T-cell (primary cell): ENCODE results near the gene AKIRIN2. TPM values are rescaled to one million over a fixed set of nuclear protein-coding genes. Genes with fewer than 3 reads are reported as not detected.

Source experiments
- ATAC-seq, 4 experiments: fragments of 200-7000 bp in 3 of 4; fragments of 150-1000 bp in 1 of 4; cut with Tn5 transposase; replicated peaks in 1 of 4; 1 replicate in 3 of 4; 2 replicates in 1 of 4; pipeline ENCODE4 v1.10.0; 2021; ENCODE audit warnings: moderate library complexity in 3 of 4, mild to moderate bottlenecking in 2 of 4, moderate number of reproducible peaks in 1 of 4
- CTCF ChIA-PET, 2 donors: fragments of 300-600 bp; sonication (Branson Sonifier 250); formaldehyde crosslinking; loops; one replicate each; lab custom pipeline; 2022; ENCODE audit warnings: antibody characterized with exemption in 2 of 2; lab: Charles Lee
- POLR2A ChIA-PET, 2 donors: fragments of 300-600 bp; sonication (Branson Sonifier 250); formaldehyde crosslinking; loops; one replicate each; lab custom pipeline; 2022; ENCODE audit warnings: antibody characterized with exemption in 2 of 2; lab: Charles Lee
- DNase-seq, 35 experiments: peaks; one replicate each; pipeline versions ENCODE4 v3.0.0 to v3.0.0-alpha.2; 2013 to 2023
- H3K27ac ChIP-seq: one replicate; pipeline ENCODE4 v1.5.1; 2013; ENCODE audit warnings: low read length
- H3K27me3 ChIP-seq, 2 experiments: replicated peaks in 1 of 2; 1 replicate in 1 of 2; 2 replicates in 1 of 2; pipeline versions ENCODE4 v1.6.1 to v1.7.0; 2013; ENCODE audit warnings: low read length in 1 of 2, mixed read lengths in 1 of 2; ENCODE audit not compliant: control insufficient read depth in 2 of 2, insufficient read depth in 2 of 2; ENCODE audit errors: extremely low read depth in 1 of 2
- H3K36me3 ChIP-seq, 2 donors: 1 replicate in 1 of 2; 2 replicates in 1 of 2; pipeline versions ENCODE4 v1.6.1 to v1.7.0; 2013; ENCODE audit warnings: low read length in 1 of 2; ENCODE audit not compliant: control insufficient read depth in 2 of 2, insufficient read depth in 1 of 2; ENCODE audit errors: extremely low read depth in 1 of 2
- H3K4me1 ChIP-seq, 2 experiments: 1 replicate in 1 of 2; 2 replicates in 1 of 2; pipeline versions ENCODE4 v1.6.1 to v1.7.0; 2013; ENCODE audit warnings: low read length in 2 of 2, mixed read lengths in 1 of 2; ENCODE audit not compliant: insufficient read depth in 2 of 2, control insufficient read depth in 1 of 2; ENCODE audit errors: extremely low read depth in 1 of 2
- H3K4me3 ChIP-seq, 2 donors: 1 replicate in 1 of 2; 2 replicates in 1 of 2; pipeline versions ENCODE4 v1.5.1 to v1.7.0; 2013; ENCODE audit warnings: mild to moderate bottlenecking in 2 of 2, low read length in 1 of 2, moderate library complexity in 1 of 2; ENCODE audit not compliant: control insufficient read depth in 1 of 2; ENCODE audit errors: extremely low read depth in 1 of 2
- H3K9me3 ChIP-seq: 2 replicates; pipeline ENCODE4 v1.7.0; 2013
- H3K27ac Mint-ChIP-seq, 2 donors: one replicate each; pipeline ENCODE4 v1.8.0; 2020 to 2021; ENCODE audit warnings: mild to moderate bottlenecking in 2 of 2, mixed read lengths in 2 of 2
- H3K27me3 Mint-ChIP-seq, 2 donors: one replicate each; pipeline ENCODE4 v1.8.0; 2021 to 2022; ENCODE audit warnings: mixed read lengths in 2 of 2
- H3K36me3 Mint-ChIP-seq: one replicate; pipeline ENCODE4 v1.8.0; 2021; ENCODE audit warnings: mixed read lengths
- H3K4me1 Mint-ChIP-seq, 3 donors: one replicate each; pipeline ENCODE4 v1.8.0; 2020 to 2022; ENCODE audit warnings: mixed read lengths in 3 of 3, mild to moderate bottlenecking in 1 of 3
- H3K4me3 Mint-ChIP-seq, 3 donors: one replicate each; pipeline ENCODE4 v1.8.0; 2020 to 2022; ENCODE audit warnings: mild to moderate bottlenecking in 3 of 3, mixed read lengths in 3 of 3, moderate library complexity in 3 of 3
- H3K9me3 Mint-ChIP-seq, 3 donors: one replicate each; pipeline ENCODE4 v1.8.0; 2020 to 2022; ENCODE audit warnings: mixed read lengths in 3 of 3
- WGBS: methylation state at CpG from one replicate; pipeline ENCODE4 v1.1.5; 2013; ENCODE audit warnings: missing lambda C conversion rate; ENCODE audit not compliant: insufficient coverage; 5-methylcytosine and 5-hydroxymethylcytosine counted together
- total RNA-seq, 35 experiments: library from RNA in 6 of 35; stranded (reverse) in 6 of 35; fragments of 120-200 nt in 1 of 35; gene quantifications; one replicate each; pipeline versions ENCODE4 v1.2.1 to v1.2.4 and lab custom pipeline; 2013 to 2026

AKIRIN2 gene
- total RNA-seq, 5 donors from 2014 or later (not counting 1 experiment from before 2014, with no cell fraction given), result 52.5 to 81.9 (median 66.0) TPM

GRCh38 chr6:87741001-87741650, 39.1 kb upstream of the AKIRIN2 start:
- peak overlapping the region; percentile 3 to 11 for H3K27ac Mint-ChIP-seq
- Histone ChIP-seq H3K4me1 (peaks cover 0 to 23% of the 10 kb centered on the region in 2 experiments), H3K27me3 (no peaks in the 10 kb centered on the region), H3K27ac (no peak overlapping the region), H3K36me3 (no peaks in the 10 kb centered on the region), H3K9me3 (no peaks in the 10 kb centered on the region), H3K4me3 (no peak overlapping the region)
- ATAC-seq (no peak), DNase-seq (no peak)
- POLR2A ChIA-PET, result interaction anchor here in 1 of 2 donors (0.6 kb wide), 1 partner anchor 8 kb away, joined by 5 read pairs; no protein-coding TSS in a partner anchor
- CTCF ChIA-PET, result interaction anchor here (0.6 to 0.7 kb wide), 2 partner anchors 9 to 91 kb away, joined by 3 read pairs; no protein-coding TSS in a partner anchor
- no peaks in the 10 kb centered on the region for H3K27me3 Mint-ChIP-seq
- 100% methylated on average over 1 of the region's 9 CpGs for WGBS
- peaks cover 22 to 50% (median 40%) of the 10 kb centered on the region in 3 donors for H3K4me1 Mint-ChIP-seq
- H3K9me3 Mint-ChIP-seq, result peaks cover 0 to 5% (median 0%) of the 10 kb centered on the region in 3 donors
- H3K4me3 Mint-ChIP-seq, result no peak overlapping the region
- no peaks in the 10 kb centered on the region for H3K36me3 Mint-ChIP-seq

- Histone ChIP-seq H3K27me3 (no peaks in the 10 kb centered on the region), H3K27ac (peak overlapping the region; percentile 36), H3K4me1 (peaks cover 0 to 23% of the 10 kb centered on the region in 2 experiments), H3K36me3 (no peaks in the 10 kb centered on the region), H3K9me3 (no peaks in the 10 kb centered on the region), H3K4me3 (no peak overlapping the region)
- Mint-ChIP-seq H3K4me3 (no peak overlapping the region), H3K4me1 (peaks cover 22 to 48% (median 40%) of the 10 kb centered on the region in 3 donors), H3K9me3 (peaks cover 0 to 5% (median 0%) of the 10 kb centered on the region in 3 donors), H3K27me3 (no peaks in the 10 kb centered on the region), H3K27ac (peak overlapping the region; percentile 59 to 65), H3K36me3 (no peaks in the 10 kb centered on the region)
- no CpG with 5 or more reads among the region's 4 CpGs for WGBS
- ATAC-seq (no peak), DNase-seq (peak in 1 of 35 experiments; percentile 32)
- CTCF ChIA-PET, result interaction anchor here in 1 of 2 donors (0.6 kb wide), 1 partner anchor 1341 kb away, joined by 4 read pairs; no protein-coding TSS in a partner anchor
- POLR2A ChIA-PET, result interaction anchor here in 1 of 2 donors (0.7 kb wide), 1 partner anchor 24 kb away, joined by 3 read pairs; no protein-coding TSS in a partner anchor
Measured at GRCh38 chr6:87738744-87739143, 36.7 kb upstream of the AKIRIN2 start.

DNA sequence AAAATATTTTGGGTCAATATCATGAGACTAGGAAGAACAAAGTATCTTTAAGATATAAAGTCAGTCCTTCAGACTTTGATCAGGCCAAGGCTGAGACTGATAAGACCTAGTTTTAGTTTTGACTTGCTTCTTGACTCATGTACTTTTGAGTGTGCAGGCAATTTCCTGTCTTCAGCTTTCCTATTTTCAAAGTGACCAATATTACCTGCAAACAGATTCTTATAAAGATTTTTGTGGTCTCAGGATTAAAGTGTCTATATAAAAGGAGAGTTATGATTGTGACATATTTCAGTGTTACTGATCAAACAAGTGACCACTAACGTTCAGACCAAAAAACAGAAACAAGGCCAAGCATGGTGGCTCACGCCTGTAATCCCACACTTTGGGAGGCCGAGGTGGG, 36.0 kb upstream of the AKIRIN2 start:
- Mint-ChIP-seq H3K27ac (peak overlapping the region; percentile 65 to 83), H3K36me3 (no peaks in the 10 kb centered on the region), H3K9me3 (peaks cover 0 to 5% (median 0%) of the 10 kb centered on the region in 3 donors), H3K4me3 (no peak overlapping the region), H3K4me1 (peaks cover 17 to 44% (median 35%) of the 10 kb centered on the region in 3 donors), H3K27me3 (no peaks in the 10 kb centered on the region)
- ATAC-seq (peak in 1 of 4 experiments; percentile 37), DNase-seq (peak in 1 of 35 experiments; percentile 37)
- Histone ChIP-seq H3K4me1 (peaks cover 0 to 23% of the 10 kb centered on the region in 2 experiments), H3K9me3 (no peaks in the 10 kb centered on the region), H3K27me3 (no peaks in the 10 kb centered on the region), H3K36me3 (no peaks in the 10 kb centered on the region), H3K4me3 (no peak overlapping the region), H3K27ac (peak overlapping the region; percentile 8)
- ChIA-PET POLR2A (no interaction called here), CTCF (no interaction called here)
- WGBS, result 42% methylated on average over 2 of the region's 3 CpGs

DNA sequence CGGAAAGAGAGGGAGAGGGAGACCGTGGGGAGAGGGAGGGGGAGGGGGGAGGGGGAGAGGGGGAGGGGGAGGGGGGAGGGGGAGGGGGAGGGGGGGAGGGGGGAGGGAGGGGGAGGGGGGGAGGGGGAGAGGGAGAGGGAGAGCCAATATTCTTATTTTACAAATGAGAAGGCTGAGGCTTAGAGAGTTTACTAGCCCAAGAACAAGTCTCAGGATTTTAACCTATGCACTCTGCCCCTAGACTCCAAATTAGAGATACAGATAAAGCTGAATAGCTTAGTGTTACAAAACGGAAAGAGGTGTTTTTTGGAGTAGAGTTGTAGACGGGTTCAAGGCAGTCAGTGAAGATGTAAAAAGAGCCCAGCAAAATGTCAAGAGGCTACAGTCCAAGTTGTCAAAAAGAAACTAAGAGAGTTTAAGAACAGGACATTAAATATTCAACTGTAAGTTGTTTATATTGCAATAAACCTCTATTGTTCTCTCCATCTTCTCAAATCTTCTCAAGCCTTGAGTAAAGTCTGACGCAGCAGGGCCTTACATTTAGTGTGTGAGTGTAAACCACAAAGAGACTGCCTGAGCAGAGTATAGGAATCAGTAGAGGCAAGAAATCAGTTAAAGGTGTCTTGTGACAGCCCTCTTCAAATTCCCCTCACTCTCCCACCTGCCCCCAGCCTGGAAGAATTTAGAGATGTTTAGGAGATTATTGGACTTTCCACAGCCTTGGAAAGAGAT, 34.9 kb upstream of the AKIRIN2 start:
- Mint-ChIP-seq H3K9me3 (peaks cover 0 to 2% (median 0%) of the 10 kb centered on the region in 3 donors), H3K4me3 (no peak overlapping the region), H3K4me1 (peaks cover 12 to 40% (median 31%) of the 10 kb centered on the region in 3 donors), H3K27me3 (no peaks in the 10 kb centered on the region), H3K27ac (peak overlapping the region; percentile 83), H3K36me3 (no peaks in the 10 kb centered on the region)
- Histone ChIP-seq H3K4me3 (no peak overlapping the region), H3K4me1 (peaks cover 4 to 20% of the 10 kb centered on the region in 2 experiments), H3K27ac (peak overlapping the region; percentile 8), H3K9me3 (no peaks in the 10 kb centered on the region), H3K27me3 (no peaks in the 10 kb centered on the region), H3K36me3 (no peaks in the 10 kb centered on the region)
- ChIA-PET POLR2A (no interaction called here), CTCF (no interaction called here)
- ATAC-seq, result peak in 2 of 4 experiments; percentile 45 to 57
- DNase-seq, result peak in 2 of 35 experiments; percentile 8 to 39
- WGBS, result no CpG with 5 or more reads among the region's 5 CpGs

DNA sequence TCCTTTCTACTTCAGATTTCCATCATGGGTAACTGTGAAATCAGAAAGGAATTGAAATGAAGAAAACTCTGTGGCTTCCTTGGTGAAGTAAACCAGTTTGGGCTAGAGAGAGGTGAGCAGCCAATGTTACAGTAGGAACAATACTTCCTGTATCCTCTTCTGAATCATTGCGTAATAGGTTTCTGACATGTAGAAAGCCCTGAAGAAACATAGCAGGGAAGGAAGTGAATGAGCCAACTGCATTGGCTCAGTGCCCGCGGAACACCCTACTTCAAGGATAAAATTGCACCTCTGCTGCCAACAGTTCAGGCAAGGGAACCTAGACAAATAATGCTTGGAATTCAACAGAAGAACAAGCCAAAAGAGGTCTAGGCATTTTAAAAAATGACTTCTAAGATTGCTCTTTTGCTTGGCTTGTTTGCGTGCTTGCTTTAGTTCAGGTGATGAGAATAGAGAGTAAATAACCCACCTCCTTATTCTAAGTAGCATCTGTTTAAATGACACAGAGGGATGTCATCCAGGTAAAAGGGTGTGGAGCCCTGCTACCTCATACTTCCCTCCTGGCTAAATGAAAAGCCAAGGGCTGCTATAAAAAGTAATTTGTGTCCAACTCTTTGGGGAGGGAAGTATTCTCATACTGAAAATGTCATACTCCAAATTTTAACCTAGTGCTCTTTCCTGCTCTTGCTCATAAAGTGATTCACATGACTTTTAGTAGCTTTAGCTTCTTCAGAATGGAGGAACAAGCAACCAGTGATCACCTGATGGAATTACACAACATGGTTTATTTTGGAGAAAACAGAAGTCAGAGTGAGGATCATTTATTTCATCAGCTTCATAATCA, 30.0 kb upstream of the AKIRIN2 start:
- DNase-seq (peak in 30 of 35 experiments; percentile 3 to 63 (median 35)), ATAC-seq (peak; percentile 64 to 98 (median 88))
- Histone ChIP-seq H3K4me1 (peaks cover 5 to 12% of the 10 kb centered on the region in 2 experiments), H3K4me3 (no peak overlapping the region), H3K27ac (peak overlapping the region; percentile 52), H3K36me3 (no peaks in the 10 kb centered on the region), H3K9me3 (no peaks in the 10 kb centered on the region), H3K27me3 (no peaks in the 10 kb centered on the region)
- Mint-ChIP-seq H3K4me1 (peaks cover 12 to 28% (median 17%) of the 10 kb centered on the region in 3 donors), H3K9me3 (no peaks in the 10 kb centered on the region), H3K27ac (peak overlapping the region; percentile 71 to 85), H3K4me3 (peak overlapping the region in 1 of 3 donors; percentile 28), H3K36me3 (no peaks in the 10 kb centered on the region), H3K27me3 (no peaks in the 10 kb centered on the region)
- POLR2A ChIA-PET, result interaction anchor here in 1 of 2 donors (0.6 kb wide), 1 partner anchor 10 kb away, joined by 5 read pairs; no protein-coding TSS in a partner anchor
- WGBS, result 22% methylated on average over 2 of the region's 4 CpGs
- CTCF ChIA-PET, result interaction anchor here in 1 of 2 donors (0.7 kb wide), 1 partner anchor 9 kb away, joined by 3 read pairs; no protein-coding TSS in a partner anchor
